NOMO-1 treated with dmso at 0.1 percent for 144 hours (cell line): Measurements from ENCODE around the gene CRYBB3.
"Not testable (repeated sequence)": the region's sequence is repeated elsewhere in the genome, so short reads cannot be mapped to it uniquely, and the experiment has no call there.

Source experiments
- DNase-seq: peaks from one replicate; lab custom pipeline; 2025; ENCODE audit not compliant: unreplicated experiment; lab: John Stamatoyannopoulos, UW

Gene CRYBB3

DNA sequence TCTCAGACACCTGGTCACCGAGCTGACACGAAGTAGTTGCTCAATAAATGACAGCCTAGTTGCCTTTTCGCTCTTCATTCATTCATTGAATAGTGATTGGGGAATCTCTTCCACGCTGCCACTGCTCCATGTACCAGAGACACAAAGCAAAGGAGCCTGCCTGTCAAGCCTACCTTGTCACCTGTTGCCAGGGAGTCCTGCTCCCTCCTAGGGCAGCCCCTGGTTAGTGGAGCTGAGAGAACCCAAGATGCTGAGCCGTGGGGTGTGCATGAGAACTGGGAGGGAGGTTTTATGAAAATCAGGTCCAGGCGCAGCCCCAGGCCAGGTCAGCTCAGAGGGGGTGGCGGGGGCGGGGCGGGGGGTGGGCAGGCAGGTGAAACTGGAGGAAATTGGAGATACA, 38.4 kb downstream of the CRYBB3 start:
- DNase-seq, result not testable (repeated sequence)

DNA sequence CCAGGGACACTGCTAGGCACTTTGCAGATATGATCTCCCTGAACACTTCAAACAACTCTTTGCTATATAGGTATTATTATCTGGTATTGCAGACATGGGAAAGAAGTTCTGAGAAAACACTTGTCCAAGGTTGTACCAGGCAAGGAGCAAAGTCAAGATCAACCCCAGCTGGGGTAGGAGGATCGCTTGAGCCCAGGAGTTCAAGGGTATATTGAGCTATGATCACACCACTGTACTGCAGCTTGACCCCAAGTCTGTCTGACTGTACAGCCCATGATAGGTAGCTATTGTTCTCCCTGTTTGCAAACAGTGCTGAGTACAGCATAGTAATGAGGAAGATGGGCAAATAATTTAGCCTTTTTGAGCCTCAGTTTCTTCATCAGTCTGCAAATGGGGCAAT, 55.5 kb downstream of the CRYBB3 start:
- DNase-seq, result not testable (repeated sequence)
